SH-SY5Y (cell line): Measurements from ENCODE around the gene ZKSCAN5.

ENCODE experiments used
- GATA2 ChIP-seq: IDR thresholded peaks from 2 replicates; pipeline ENCODE4 v1.6.1; 2011; ENCODE audit warnings: mild to moderate bottlenecking, low read depth, low read length
- GATA3 ChIP-seq: IDR thresholded peaks from 2 replicates; pipeline ENCODE4 v1.6.1; 2011; ENCODE audit warnings: low read depth, mild to moderate bottlenecking, low read length, moderate library complexity

ZKSCAN5 gene

DNA sequence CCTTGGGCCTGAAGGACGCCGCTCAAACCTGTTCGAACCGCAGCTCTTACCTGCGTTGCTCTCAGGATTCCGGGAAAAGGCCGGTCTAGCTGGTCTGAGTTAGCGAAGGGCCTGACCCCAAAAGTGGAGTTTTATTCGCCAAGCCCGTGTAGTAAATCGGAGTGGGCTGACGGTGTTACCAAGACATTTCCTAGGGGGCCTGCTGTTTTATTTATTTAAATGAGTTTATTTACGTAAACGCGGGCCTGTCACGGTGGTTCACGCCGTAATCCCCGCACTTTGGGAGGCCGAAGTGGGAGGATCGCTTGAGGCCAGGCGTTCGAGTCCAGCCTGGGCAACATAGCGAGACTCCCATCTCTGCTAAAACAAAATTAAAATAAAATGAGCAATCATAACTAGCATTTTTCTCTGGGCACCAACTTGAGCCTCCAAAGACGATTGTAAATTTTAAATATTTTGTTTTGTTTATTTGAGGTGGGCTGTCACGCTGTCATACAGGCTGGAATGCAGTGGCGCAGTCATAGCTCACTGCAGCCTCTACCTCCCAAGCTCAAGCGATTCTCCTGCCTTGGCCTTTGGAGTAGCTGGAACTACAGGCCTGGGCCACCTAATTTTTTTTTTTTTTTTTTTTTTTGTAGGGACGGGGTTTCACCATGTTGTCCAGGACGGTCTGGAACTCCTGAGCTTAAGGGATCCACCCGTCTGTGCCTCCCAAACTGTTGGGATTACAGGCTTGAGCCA, 54.9 kb downstream of the ZKSCAN5 start:
- TF ChIP-seq GATA3 = no peak
- no peak for TF ChIP-seq GATA2

GRCh38 chr7:99560834-99561736, 56.6 kb downstream of the ZKSCAN5 start:
- TF ChIP-seq GATA3 (no peak), GATA2 (no peak)

DNA sequence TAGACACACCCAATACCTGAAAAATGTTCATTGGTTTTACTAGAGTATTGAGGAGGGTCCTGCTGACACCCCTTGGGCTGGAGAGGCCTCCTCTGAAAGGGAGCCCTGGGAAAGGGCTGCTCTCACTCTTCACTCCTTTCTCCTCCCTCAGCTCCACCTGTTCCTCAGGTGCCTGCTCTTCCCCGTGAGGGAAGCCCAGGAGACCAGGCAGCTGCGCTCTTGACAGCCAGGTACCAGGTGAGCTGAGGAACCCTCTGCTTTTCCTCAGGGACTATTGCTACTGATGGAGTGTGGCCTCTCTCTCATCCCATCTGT, 57.2 kb downstream of the ZKSCAN5 start:
- TF ChIP-seq GATA3 (no peak), GATA2 (no peak)

DNA sequence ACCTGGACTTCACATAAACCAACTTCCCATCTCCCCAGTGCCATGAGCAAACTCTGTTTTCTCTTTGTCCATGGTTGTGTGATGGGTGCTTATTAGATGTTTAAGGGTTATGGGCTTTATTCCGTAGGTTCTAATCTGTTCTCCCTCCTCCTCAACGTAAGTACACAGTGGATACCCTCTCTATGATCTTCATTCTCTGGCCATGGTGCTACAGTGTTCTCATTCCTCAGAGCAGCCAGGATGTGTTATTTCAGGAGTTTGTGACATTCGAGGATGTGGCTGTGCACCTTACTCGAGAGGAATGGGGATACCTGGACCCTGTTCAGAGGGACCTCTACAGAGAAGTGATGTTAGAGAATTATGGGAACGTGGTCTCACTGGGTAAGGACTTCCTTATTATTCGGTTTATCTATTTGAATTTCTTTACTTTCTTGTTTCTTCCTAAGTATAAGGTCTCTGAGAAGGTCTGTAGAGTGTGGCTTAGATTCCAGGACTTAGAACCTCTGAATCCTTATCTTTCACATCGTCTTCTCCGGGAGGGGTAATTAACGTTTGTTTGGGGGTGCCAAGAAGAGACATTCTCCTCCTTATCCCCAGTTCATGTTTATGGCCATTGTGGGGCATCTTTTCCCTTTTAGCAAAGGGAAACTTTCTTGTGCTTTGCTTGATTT, 57.8 kb downstream of the ZKSCAN5 start:
- TF ChIP-seq GATA3 = no peak
- TF ChIP-seq GATA2 = no peak

DNA sequence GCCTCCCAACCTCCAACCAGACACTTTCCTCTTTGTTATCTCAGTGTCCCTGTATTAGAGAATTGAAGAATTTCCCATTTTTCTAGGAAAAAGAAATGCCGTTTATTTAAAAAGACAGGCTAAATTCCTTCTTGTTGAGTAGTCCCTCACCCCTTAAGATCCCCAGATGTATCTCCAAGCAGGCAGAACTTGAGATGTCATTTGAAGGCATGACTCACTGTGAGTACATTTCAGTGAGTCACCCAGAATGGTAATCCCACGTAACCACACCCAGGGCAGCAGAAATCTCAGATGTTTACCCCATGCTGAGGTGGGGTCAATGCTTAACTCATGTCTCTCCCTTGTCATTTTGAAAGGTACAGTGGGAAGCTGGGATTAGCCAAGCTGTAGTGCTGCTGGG, 58.4 kb downstream of the ZKSCAN5 start:
- no peak for TF ChIP-seq GATA2
- TF ChIP-seq GATA3 = no peak

- TF ChIP-seq GATA2 (no peak), GATA3 (no peak)
These were observed 59.2 kb downstream of the ZKSCAN5 start for GRCh38 chr7:99563650-99564049.

DNA sequence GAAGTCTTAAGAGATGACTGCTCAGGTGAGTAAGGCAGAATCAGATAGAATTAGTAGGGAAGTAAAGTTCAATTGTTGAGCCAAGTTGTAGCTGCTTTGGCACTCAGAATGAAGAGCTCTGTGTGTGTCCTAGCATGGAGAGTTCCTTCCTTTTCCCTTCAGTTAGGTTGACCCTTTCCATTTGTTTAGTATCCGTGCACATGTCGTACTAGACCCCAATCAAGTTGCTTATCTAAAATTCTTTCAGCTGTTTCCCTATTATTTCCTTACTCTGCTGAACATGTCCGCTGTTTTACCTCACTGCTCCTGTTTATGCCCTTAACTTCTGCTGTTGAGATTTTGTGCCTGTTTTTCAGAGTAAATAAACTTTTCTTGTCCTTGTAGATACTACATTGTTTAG, 67.3 kb downstream of the ZKSCAN5 start:
- no peak for TF ChIP-seq GATA3
- no peak for TF ChIP-seq GATA2

DNA sequence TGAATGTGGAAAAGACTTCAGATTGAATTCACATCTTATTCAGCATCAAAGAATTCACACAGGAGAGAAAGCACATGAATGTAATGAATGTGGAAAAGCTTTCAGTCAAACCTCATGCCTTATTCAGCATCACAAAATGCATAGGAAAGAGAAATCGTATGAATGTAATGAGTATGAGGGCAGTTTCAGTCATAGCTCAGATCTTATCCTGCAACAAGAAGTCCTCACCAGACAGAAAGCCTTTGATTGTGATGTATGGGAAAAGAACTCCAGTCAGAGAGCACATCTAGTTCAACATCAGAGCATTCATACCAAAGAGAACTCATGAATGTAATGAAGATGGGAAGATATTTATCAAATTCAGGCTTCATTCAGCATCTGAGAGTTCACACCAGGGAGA, 68.8 kb downstream of the ZKSCAN5 start:
- no peak for TF ChIP-seq GATA2

GRCh38 chr7:99576251-99576650, 71.8 kb downstream of the ZKSCAN5 start:
- TF ChIP-seq GATA3 = no peak
- TF ChIP-seq GATA2 = no peak

- TF ChIP-seq GATA2 (no peak), GATA3 (no peak)
These were observed 75.0 kb downstream of the ZKSCAN5 start for GRCh38 chr7:99579281-99579955.

- TF ChIP-seq GATA3 (no peak), GATA2 (0 out of 2 replicates have a peak, but pooled peaks have one; percentile 94)
These were observed 75.7 kb downstream of the ZKSCAN5 start for GRCh38 chr7:99579956-99580777.
